GM18909 (cell line): ENCODE data around the gene SRI.
A peak's percentile ranks its signal among the peaks of the same experiment; 100 is the strongest.
"Not testable (repeated sequence)": the region's sequence is repeated elsewhere in the genome, so short reads cannot be mapped to it uniquely, and the experiment has no call there.

Experiments used
- ATAC-seq: cut with Tn5 transposase; IDR thresholded peaks from one replicate; pipeline ENCODE4 v1.9.1; 2021; ENCODE audit warnings: mild to moderate bottlenecking; ENCODE audit not compliant: unreplicated experiment, poor library complexity

Gene SRI

DNA sequence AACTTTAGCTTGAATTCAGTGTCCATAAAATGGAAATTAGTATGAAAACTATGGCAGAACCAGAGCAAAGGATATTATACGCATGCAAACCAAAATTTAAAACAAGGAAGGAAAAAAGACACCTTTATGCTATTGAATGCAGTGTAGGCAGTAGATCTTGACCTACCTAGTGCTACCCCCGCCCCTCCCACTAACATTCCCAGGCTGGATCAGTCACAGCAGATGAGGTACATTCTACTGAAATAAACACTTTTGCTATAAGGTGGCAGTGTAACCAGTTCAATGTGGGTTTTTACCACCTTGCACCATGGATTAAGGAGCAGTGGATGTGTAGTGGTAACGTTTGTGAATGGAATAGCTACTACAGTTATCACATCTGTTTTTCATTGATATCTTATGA lies 27.9 kb downstream of the SRI start:
- ATAC-seq: no peak

DNA sequence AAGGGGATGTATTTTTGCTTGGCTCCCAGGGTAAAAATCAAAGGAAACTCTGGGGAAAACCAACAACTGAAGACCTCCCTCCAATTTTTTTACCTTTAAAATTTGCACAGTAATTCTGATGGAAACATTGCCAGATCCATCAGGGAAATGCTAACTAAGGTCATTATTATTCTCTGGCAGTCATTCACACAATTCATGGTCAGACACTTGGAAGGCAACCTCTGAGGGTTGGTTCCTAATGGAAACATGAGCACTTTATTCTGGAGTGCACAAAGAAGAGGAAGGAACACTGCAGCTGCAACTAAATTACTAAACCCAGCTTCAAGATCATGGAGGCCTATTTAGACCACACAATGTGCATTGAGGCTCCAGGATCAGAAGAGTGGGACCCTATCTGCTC lies 34.2 kb downstream of the SRI start:
- no peak for ATAC-seq

DNA sequence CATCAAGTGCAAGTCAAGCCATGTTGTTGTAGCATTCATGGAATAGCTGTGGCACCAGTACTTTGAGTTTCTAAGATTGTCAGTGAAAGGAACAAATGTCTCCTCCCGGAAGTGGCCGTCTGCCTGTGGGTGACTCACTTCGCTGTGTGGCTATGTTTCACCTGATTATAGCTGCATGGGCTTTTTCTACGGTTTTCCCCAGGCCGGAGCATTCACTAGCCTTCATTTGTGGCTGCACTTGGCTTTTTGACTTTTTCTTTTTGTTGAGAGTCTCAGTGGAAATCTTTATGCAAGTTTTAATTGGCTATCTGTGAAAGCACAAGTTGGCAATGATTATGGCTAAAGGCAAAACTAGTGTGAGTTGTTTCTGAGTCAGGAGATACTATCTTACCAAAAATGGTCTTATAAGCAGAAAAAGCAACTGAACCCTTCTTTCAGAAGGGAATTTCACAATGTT lies 35.0 kb downstream of the SRI start:
- no peak for ATAC-seq

DNA sequence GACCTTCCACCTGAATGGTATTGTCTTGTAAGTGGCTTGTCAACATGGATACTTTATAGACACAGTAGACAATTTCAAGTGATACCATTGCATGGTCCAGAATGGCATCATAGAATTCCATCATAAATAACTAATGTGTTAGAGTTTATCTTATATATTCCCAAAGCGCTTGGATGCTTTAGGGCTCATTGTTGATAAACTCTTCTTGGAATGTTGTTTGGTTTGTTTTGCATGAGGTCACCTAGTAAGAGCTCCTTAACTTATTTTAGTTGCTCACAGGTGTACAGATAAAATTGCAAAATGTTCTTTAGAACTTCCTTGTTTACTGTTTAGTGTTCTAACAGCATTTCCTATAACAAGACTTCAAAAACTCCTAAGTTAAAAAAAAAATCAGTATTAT lies 36.8 kb downstream of the SRI start:
- no peak for ATAC-seq

DNA sequence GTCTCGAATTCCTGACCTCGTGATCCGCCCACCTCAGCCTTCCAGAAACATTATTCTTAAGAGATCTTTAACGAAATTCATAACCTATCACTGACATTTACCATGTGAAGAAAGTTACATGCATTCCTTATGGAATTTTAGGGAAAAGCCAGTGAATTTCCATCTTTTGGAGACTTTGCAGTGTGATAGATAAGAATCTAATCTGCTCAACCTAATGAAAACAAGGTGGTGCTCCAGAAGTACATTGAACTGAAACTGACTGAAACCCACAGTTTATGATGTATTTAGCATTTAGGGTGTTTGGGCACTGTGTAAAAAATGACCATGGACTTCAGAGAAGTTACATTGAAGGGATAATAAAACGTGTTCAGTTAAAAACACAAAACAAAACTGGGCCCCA lies 43.6 kb downstream of the SRI start:
- ATAC-seq: no peak

DNA sequence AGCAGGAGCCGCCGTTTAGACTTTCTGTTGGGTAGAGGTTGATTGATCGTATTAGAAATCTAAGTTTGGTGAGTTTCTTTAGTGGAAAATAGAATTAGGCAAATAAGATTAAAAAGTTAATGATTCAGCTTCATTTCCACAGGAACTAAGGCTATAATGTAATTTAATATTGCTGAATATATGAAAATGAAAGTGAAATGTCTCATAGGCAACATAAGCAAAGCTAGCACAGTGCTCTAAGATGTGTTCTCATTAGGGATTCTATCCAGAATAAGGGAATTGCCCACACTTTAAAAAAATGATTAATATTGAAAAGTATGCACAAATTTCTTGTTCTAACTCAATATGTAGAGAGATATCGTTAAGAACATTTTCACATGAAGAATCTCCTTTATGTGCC lies 47.0 kb downstream of the SRI start:
- ATAC-seq: no peak

DNA sequence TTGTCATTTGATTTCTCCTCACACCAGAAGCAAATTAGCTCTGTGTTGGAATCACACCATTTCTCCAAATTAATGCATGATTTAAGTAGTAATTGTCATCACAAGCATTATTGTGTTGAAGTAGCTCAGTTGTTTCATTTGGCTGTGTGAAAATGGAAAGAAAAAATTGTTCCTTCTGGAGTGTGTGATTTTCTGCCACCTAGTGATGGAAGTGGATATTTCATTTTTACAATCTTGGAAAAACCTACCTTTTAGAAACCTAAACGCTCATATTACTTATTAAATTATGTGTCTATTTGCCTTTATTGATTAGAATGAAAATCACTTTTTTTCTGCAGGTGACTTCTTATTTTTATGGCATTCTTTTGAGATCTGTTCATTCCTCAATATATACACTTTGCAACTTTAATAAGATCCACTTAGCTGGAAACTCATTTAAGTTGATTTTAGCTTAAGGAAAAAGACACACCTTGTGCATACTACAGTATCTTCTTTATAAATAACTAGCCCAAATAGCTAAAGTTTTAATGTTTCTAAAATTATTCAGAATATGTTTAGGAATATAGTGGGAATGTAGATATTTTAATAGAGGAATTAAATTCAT lies 50.0 kb downstream of the SRI start:
- peak; percentile 50 for ATAC-seq

DNA sequence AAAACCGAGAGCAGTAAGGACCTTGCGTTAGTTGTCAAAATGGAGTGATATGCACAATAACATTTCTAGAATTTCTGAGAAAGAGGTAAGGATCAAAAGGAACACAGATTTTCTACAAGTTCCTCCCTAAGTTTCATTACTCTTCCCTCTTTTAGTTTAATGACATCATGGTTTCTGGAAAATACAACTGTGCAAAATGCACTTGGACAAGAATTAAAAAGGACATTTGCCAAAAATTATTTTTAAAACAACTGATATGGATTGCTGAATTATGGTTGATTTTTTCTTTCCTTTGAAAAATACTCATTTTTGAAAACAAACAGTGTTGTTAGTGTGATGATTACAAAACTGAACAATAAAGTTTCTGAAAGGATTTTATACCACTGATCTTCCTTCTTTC lies 52.1 kb downstream of the SRI start:
- no peak for ATAC-seq

DNA sequence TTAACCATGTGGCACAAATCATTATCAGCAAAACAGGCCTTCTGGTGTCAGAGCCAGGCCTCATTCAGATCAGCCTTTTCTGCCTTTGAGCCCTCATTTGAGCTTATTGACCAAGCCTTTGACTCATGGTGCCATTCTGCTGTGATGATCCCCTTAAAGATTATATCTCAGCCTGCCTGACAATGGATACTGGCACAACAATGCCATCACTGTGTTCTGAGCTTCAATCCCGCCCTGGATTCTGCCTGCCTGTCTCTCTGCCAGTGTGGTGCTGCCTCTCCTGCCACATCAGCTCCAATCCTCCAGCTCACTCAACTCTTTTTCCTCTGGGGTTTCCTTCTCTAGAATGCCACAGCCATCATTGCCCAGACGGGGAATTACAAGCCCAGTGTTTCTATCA lies 52.6 kb downstream of the SRI start:
- ATAC-seq: no peak

DNA sequence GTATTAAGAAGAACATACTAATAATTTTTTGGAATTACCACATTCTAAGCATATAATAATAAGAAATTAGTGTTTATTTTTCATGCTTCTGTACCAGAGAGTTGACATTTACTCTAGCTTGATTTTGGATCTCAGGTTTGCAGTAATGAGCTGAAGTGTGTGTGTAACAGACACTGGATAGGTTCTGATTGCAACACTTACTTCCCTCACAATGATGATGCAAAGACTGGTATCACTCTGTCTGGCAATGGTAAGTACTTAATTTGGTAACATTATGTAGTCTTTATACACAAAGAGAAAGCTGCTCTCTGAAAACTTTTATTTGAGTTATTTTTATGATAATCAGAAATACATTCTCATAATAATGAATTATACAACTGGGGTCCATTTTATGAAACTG lies 54.1 kb downstream of the SRI start:
- ATAC-seq: no peak

DNA sequence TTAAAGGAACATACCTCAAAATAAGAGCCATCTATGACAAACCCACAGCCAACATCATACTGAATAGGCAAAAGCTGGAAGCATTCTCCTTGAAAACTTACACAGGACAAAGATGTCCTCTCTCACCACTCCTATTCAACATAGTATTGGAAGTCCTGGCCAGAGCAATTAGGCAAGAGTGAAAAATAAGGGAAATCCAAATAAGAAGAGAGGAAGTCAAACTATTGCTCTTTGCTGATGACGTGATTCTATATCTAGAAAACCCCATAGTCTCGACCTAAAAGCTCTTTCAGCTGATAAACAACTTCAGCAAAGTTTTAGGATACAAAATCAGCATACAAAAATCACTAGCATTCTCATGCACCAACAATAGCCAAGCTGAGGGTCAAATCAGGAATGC lies 60.1 kb downstream of the SRI start:
- ATAC-seq: not testable (repeated sequence)

DNA sequence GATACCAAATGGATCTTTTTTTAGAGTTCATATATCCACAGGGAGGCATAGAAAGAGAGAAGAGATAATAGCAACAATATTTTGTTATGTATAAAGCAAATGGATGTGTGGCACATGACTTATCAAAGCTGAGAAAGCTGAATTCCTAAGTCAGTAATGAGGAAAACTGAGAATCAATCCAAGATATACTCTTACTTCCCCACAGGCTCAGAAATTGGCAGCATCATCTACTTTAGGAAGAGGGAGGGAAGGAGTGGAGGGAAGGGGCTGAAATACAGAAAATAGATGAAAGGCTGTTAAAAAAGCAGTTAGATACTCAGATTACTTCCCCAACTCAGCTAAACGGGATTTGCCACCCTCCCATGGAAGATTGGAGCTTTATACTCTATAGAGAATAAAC lies 63.5 kb downstream of the SRI start:
- ATAC-seq: no peak

DNA sequence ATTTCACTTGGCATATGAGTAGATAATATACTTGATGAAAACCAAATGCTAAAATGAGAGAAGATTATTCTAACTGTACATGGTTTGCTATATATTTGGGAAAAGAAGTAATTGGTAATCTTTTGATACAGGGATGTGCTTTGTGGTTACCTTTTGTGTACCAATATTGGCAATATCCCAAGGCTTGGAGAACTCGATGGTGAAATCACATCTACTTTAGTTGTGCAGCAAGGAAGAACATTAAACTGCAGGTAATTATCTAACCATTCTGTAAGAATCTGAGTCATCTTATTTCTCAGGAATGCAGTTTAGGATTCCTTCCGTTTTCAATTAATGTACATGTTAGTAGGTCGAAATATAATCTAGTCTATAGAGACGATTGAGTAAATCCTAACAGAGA lies 64.1 kb downstream of the SRI start:
- ATAC-seq: no peak
